SK-N-SH treated with all-trans-retinoic acid at 6 μM for 48 hours (cell line): Measurements from ENCODE around the gene IKZF2.

Experiments used
- BACH2 ChIP-seq: fragments of 250-450 bp; sonication (Bioruptor Pico); IDR thresholded peaks from 2 replicates; pipeline ENCODE4 v1.9.0; 2021; ENCODE audit warnings: mild to moderate bottlenecking, borderline replicate concordance
- CREB5 ChIP-seq: fragments of 250-450 bp; sonication (Bioruptor Pico); IDR thresholded peaks from 2 replicates; pipeline ENCODE4 v1.5.1; 2020; ENCODE audit warnings: low read depth, mild to moderate bottlenecking, moderate library complexity
- ZFP30 ChIP-seq: fragments of 450-650 bp; formaldehyde crosslinking; IDR thresholded peaks from 2 replicates; pipeline ENCODE4 v1.5.0; 2022; ENCODE audit warnings: mild to moderate bottlenecking, moderate library complexity

- TF ChIP-seq CREB5 (no peak), BACH2 (CRISPR knock-in tag) (no peak), ZFP30 (CRISPR knock-in tag) (no peak)
These were observed 156.4 kb downstream of the IKZF2 start for GRCh38 chr2:212994976-212995375.
